H1 (cell line): ENCODE measurements around the gene IRF3. TPM values are rescaled to one million over a fixed set of nuclear protein-coding genes. Genes with fewer than 3 reads are reported as not detected.

Experiments
- CTCF ChIA-PET: fragments of 300-600 bp; sonication (Branson Sonifier 250); formaldehyde crosslinking; loops from one replicate; lab custom pipeline; 2021; ENCODE audit not compliant: partially characterized antibody; lab: Charles Lee
- POLR2A ChIA-PET: fragments of 300-600 bp; sonication (Branson Sonifier 250); formaldehyde crosslinking; loops from one replicate; lab custom pipeline; 2021; ENCODE audit warnings: inconsistent platforms; ENCODE audit not compliant: partially characterized antibody; lab: Charles Lee
- DNase-seq, 2 experiments: peaks; one replicate each; pipeline versions ENCODE4 v3.0.0 to v3.0.0-alpha.2; 2010 to 2022; ENCODE audit warnings: low spot score in 2 of 2, low read depth in 1 of 2, mixed read lengths in 1 of 2
- FAIRE-seq: peaks from 2 replicates; lab custom pipeline; 2011; peaks lifted over from hg19 to GRCh38; lab: Jason Lieb, UNC
- H2AFZ ChIP-seq: 2 replicates; pipeline ENCODE4 v1.8.1; 2012; ENCODE audit warnings: low read length, inconsistent platforms
- H2AK5ac ChIP-seq: 2 replicates; pipeline ENCODE4 v1.6.1; 2013; ENCODE audit warnings: low read depth, low read length
- H2BK120ac ChIP-seq: replicated peaks from 2 replicates; pipeline ENCODE3; 2013; ENCODE audit warnings: low read depth, low read length, inconsistent platforms
- H2BK12ac ChIP-seq: 2 replicates; pipeline ENCODE4 v1.6.1; 2013; ENCODE audit warnings: low read depth, low read length
- H2BK15ac ChIP-seq: 2 replicates; pipeline ENCODE4 v1.6.1; 2013; ENCODE audit warnings: low read length
- H2BK20ac ChIP-seq: 2 replicates; pipeline ENCODE4 v1.6.1; 2013; ENCODE audit warnings: low read length
- H2BK5ac ChIP-seq: 2 replicates; pipeline ENCODE4 v1.6.1; 2013; ENCODE audit warnings: low read depth, low read length
- H3K14ac ChIP-seq: 2 replicates; pipeline ENCODE4 v1.6.1; 2013; ENCODE audit warnings: inconsistent platforms; ENCODE audit not compliant: insufficient read length
- H3K18ac ChIP-seq: 2 replicates; pipeline ENCODE4 v1.6.1; 2013; ENCODE audit warnings: low read length; ENCODE audit errors: extremely low read depth
- H3K23ac ChIP-seq: 2 replicates; pipeline ENCODE4 v1.6.1; 2013; ENCODE audit warnings: inconsistent platforms; ENCODE audit not compliant: insufficient read length
- H3K23me2 ChIP-seq: 2 replicates; pipeline ENCODE4 v1.6.1; 2013; ENCODE audit warnings: low read depth, low read length
- H3K27ac ChIP-seq: 2 replicates; pipeline ENCODE4 v1.6.1; 2011; ENCODE audit warnings: low read depth, low read length, inconsistent platforms
- H3K27me3 ChIP-seq, 4 experiments: replicated peaks in 1 of 4; 1 replicate in 1 of 4; 2 replicates in 3 of 4; pipeline versions ENCODE4 v1.6.1 to v1.8.1; 2011 to 2013; ENCODE audit warnings: low read length in 3 of 4, mild to moderate bottlenecking in 3 of 4, inconsistent platforms in 2 of 4, mixed read lengths in 2 of 4, moderate library complexity in 1 of 4; ENCODE audit not compliant: control insufficient read depth in 3 of 4, insufficient read depth in 3 of 4; ENCODE audit errors: extremely low read depth in 1 of 4
- H3K36me3 ChIP-seq, 4 experiments: 2 replicates each; pipeline versions ENCODE4 v1.6.1 to v1.8.1; 2011 to 2013; ENCODE audit warnings: mild to moderate bottlenecking in 4 of 4, low read length in 3 of 4, moderate library complexity in 2 of 4, control low read depth in 1 of 4, inconsistent platforms in 1 of 4; ENCODE audit not compliant: insufficient read depth in 4 of 4, control insufficient read depth in 2 of 4
- H3K4ac ChIP-seq: replicated peaks from 2 replicates; pipeline ENCODE3; 2013; ENCODE audit warnings: low read length, low read depth, mixed read lengths, inconsistent platforms; ENCODE audit not compliant: insufficient read length
- H3K4me1 ChIP-seq, 4 experiments: replicated peaks in 1 of 4; 1 replicate in 1 of 4; 2 replicates in 3 of 4; pipeline versions ENCODE4 v1.6.1 to v1.8.1; 2011 to 2013; ENCODE audit warnings: low read length in 3 of 4, inconsistent platforms in 2 of 4, mixed read lengths in 1 of 4; ENCODE audit not compliant: insufficient read depth in 4 of 4, control insufficient read depth in 3 of 4
- H3K4me2 ChIP-seq, 2 experiments: 2 replicates each; pipeline versions ENCODE4 v1.6.1 to v1.8.1; 2011 to 2013; ENCODE audit warnings: low read depth in 2 of 2, low read length in 2 of 2, control low read depth in 1 of 2, inconsistent platforms in 1 of 2, mild to moderate bottlenecking in 1 of 2; ENCODE audit not compliant: insufficient read depth in 1 of 2
- H3K4me3 ChIP-seq, 4 experiments: fragments of 200-600, 300-600 bp in 1 of 4; sonication (generic), shearing (Covaris generic), sonication (Bioruptor Twin) in 1 of 4; 2 replicates each; pipeline versions ENCODE4 v1.5.1 to v1.8.1; 2011 to 2016; ENCODE audit warnings: low read length in 4 of 4, low read depth in 3 of 4, control low read depth in 2 of 4, inconsistent platforms in 2 of 4, mild to moderate bottlenecking in 2 of 4, mixed read lengths in 1 of 4, moderate library complexity in 1 of 4; ENCODE audit not compliant: insufficient read depth in 2 of 4; ENCODE audit errors: extremely low read depth in 1 of 4
- H3K56ac ChIP-seq: replicated peaks from 2 replicates; pipeline ENCODE3; 2013; ENCODE audit warnings: low read depth, mild to moderate bottlenecking, mixed read lengths, low read length, inconsistent platforms; ENCODE audit not compliant: insufficient read length
- H3K79me1 ChIP-seq: 2 replicates; pipeline ENCODE4 v1.6.1; 2013; ENCODE audit warnings: low read depth, low read length, control low read depth
- H3K79me2 ChIP-seq, 2 experiments: 2 replicates each; pipeline versions ENCODE4 v1.6.1 to v1.8.1; 2012 to 2013; ENCODE audit warnings: low read length in 2 of 2, mild to moderate bottlenecking in 2 of 2, inconsistent platforms in 1 of 2; ENCODE audit not compliant: insufficient read depth in 2 of 2, control insufficient read depth in 1 of 2
- H3K9ac ChIP-seq, 4 experiments: replicated peaks in 1 of 4; 1 replicate in 1 of 4; 2 replicates in 3 of 4; pipeline versions ENCODE4 v1.6.1 to v1.8.1; 2011 to 2013; ENCODE audit warnings: low read depth in 3 of 4, low read length in 3 of 4, control low read depth in 2 of 4, mild to moderate bottlenecking in 2 of 4, moderate library complexity in 2 of 4, inconsistent platforms in 1 of 4; ENCODE audit errors: extremely low read depth in 1 of 4
- H3K9me3 ChIP-seq, 2 experiments: 2 replicates each; pipeline versions ENCODE4 v1.6.1 to v1.8.1; 2012 to 2013; ENCODE audit warnings: mild to moderate bottlenecking in 2 of 2, moderate library complexity in 2 of 2, control low read depth in 1 of 2, inconsistent platforms in 1 of 2, low read depth in 1 of 2, low read length in 1 of 2, mixed read lengths in 1 of 2; ENCODE audit not compliant: insufficient read depth in 2 of 2
- H4K20me1 ChIP-seq, 2 experiments: replicated peaks in 1 of 2; 2 replicates each; pipeline versions ENCODE3 to v1.8.1; 2011 to 2013; ENCODE audit warnings: inconsistent platforms in 2 of 2, low read length in 2 of 2, mild to moderate bottlenecking in 1 of 2; ENCODE audit not compliant: insufficient read depth in 2 of 2, control insufficient read depth in 1 of 2
- H4K5ac ChIP-seq: 2 replicates; pipeline ENCODE4 v1.6.1; 2013; ENCODE audit warnings: low read length, low read depth, mixed read lengths, inconsistent platforms; ENCODE audit not compliant: insufficient read length
- H4K8ac ChIP-seq: 2 replicates; pipeline ENCODE4 v1.8.0; 2013; ENCODE audit warnings: mild to moderate bottlenecking, moderate library complexity, low read length, inconsistent platforms; ENCODE audit not compliant: insufficient read depth; ENCODE audit errors: extremely low read depth
- H4K91ac ChIP-seq: replicated peaks from 2 replicates; pipeline ENCODE3; 2013; ENCODE audit warnings: low read length, mixed read lengths, inconsistent platforms; ENCODE audit not compliant: insufficient read length
- ASH2L ChIP-seq: fragments of 200-600, 300-600 bp; sonication (generic); IDR thresholded peaks from one replicate; pipeline ENCODE4 v1.7.1; 2017; ENCODE audit warnings: low read length
- BCL11A ChIP-seq, 2 experiments: IDR thresholded peaks; one replicate each; pipeline ENCODE4 v1.6.1; 2011; ENCODE audit warnings: low read depth in 2 of 2, low read length in 2 of 2, mild to moderate bottlenecking in 2 of 2
- CHD1 ChIP-seq: IDR thresholded peaks from 2 replicates; pipeline ENCODE4 v1.6.1; 2012; ENCODE audit warnings: low read depth, low read length, improper control_type of control experiment
- EP300 ChIP-seq, 2 experiments: IDR thresholded peaks; 1 replicate in 1 of 2; 2 replicates in 1 of 2; pipeline ENCODE4 v1.6.1; 2011 to 2012; ENCODE audit warnings: low read depth in 2 of 2, low read length in 2 of 2, mild to moderate bottlenecking in 2 of 2, borderline replicate concordance in 1 of 2, inconsistent platforms in 1 of 2, moderate library complexity in 1 of 2
- FOSL1 ChIP-seq: IDR thresholded peaks from 2 replicates; pipeline ENCODE4 v1.6.1; 2011; ENCODE audit warnings: mild to moderate bottlenecking, low read depth, low read length, moderate library complexity; ENCODE audit not compliant: insufficient read depth
- JUN ChIP-seq: IDR thresholded peaks from 2 replicates; pipeline ENCODE4 v1.6.1; 2011; ENCODE audit warnings: low read depth, mild to moderate bottlenecking, improper control_type of control experiment, low read length
- KDM1A ChIP-seq: fragments of 200-600, 300-600 bp; sonication (generic); IDR thresholded peaks from 2 replicates; pipeline ENCODE4 v1.7.1; 2016; ENCODE audit warnings: mild to moderate bottlenecking, low read length, borderline replicate concordance
- SIN3A ChIP-seq, 2 experiments: IDR thresholded peaks in 1 of 2; conservative IDR thresholded peaks in 1 of 2; 2 replicates each; pipeline ENCODE4 v1.6.1; 2011 to 2012; ENCODE audit warnings: low read length in 2 of 2, improper control_type of control experiment in 1 of 2, low read depth in 1 of 2, mild to moderate bottlenecking in 1 of 2
- SP2 ChIP-seq: IDR thresholded peaks from 2 replicates; pipeline ENCODE4 v1.6.1; 2012; ENCODE audit warnings: mild to moderate bottlenecking, low read length, inconsistent platforms
- TCF12 ChIP-seq: IDR thresholded peaks from 2 replicates; pipeline ENCODE4 v1.6.1; 2011; ENCODE audit warnings: low read depth, mild to moderate bottlenecking, low read length
- WGBS, 2 experiments: shearing (Covaris generic) in 1 of 2; methylation state at CpG; one replicate each; pipeline versions ENCODE4 v1.1.6 to v1.1.7; 2013 to 2015; ENCODE audit warnings: low lambda C conversion rate in 2 of 2, mixed read lengths in 2 of 2, inconsistent platforms in 1 of 2, low coverage in 1 of 2, missing lambda C conversion rate in 1 of 2; ENCODE audit not compliant: insufficient replicate concordance in 2 of 2, insufficient coverage in 1 of 2, insufficient read length in 1 of 2; ENCODE audit errors: extremely low coverage in 1 of 2, missing lambda C conversion rate in 1 of 2; 5-methylcytosine and 5-hydroxymethylcytosine counted together
- polyA plus RNA-seq, 7 experiments: library from polyadenylated mRNA; depleted of rRNA in 3 of 7; stranded (reverse) in 5 of 7; unstranded in 2 of 7; fragments of >200 nt in 5 of 7; fragments of 200-250 nt in 2 of 7; gene quantifications; 1 replicate in 5 of 7; 2 replicates in 1 of 7; 4 replicates in 1 of 7; pipeline versions ENCODE4 v1.2.1 to v1.2.3, GENCODE V29; 2011 to 2013; ENCODE audit warnings: missing spikeins in 2 of 7, mixed read lengths in 2 of 7
- total RNA-seq: library from RNA; stranded (reverse); fragmentation: NEBNext Ultra II Directional; extraction: Animal tissue kit (Norgen Biotek cat#: 25700); gene quantifications from 2 replicates; pipeline ENCODE4 v1.2.1, GENCODE V29; 2021
- TF ChIP-seq, protein P1 (sequence below): IDR thresholded peaks from 2 replicates; pipeline ENCODE4 v1.6.1; 2012; ENCODE audit warnings: inconsistent platforms
- TF ChIP-seq, protein P2 (sequence below): IDR thresholded peaks from 2 replicates; pipeline ENCODE4 v1.6.1; 2011; ENCODE audit warnings: low read depth, mild to moderate bottlenecking, low read length; ENCODE audit not compliant: insufficient read depth

The IRF3 gene
- total and polyA plus RNA-seq, 2 of the 8 experiments (the other 6 are each of a cell fraction or from before 2014, with no cell fraction given) = 103 to 114 TPM

DNA sequence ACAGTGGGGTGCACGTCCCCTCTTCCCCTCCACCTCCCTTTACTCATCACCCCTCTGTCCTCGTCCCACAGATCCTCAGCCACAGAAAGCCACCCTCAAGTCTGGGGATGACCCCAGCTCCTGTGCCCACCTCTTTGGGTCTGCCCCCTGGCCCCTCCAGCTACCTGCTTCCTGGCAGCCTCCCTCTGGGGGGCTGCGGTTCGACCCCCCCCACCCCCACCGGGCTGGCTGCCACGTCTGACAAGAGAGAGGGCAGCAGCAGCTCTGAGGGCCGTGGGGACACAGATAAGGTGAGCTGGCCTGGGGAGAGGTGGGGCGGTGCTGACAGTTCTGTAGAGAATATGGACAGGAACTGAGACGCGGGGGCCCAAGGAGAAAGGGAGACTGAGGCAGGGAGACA lies 11.1 kb downstream of the IRF3 start:
- no peak overlapping the region for H3K9ac ChIP-seq
- H3K4me1 ChIP-seq = peaks cover 0 to 14% (median 5%) of the 10 kb centered on the region in 4 experiments; a peak in 4 of 7 replicates
- CTCF ChIA-PET = interaction anchor here (0.5 to 3.8 kb wide), 7 partner anchors 11 to 56 kb away, joined by 4 to 39 read pairs (median 5); partner anchors contain the start of genes ADM5, BCL2L12 and IRF3
- H3K27ac ChIP-seq = no peak overlapping the region
- DNase-seq = no peak
- no peak overlapping the region for H2AK5ac ChIP-seq
- no peak overlapping the region for H2BK12ac ChIP-seq
- H2BK20ac ChIP-seq = no peak overlapping the region
- POLR2A ChIA-PET = interaction anchor here (1.0 to 18.0 kb wide), 6 partner anchors 10 to 74 kb away, joined by 3 to 275 read pairs (median 22); partner anchors contain the start of genes ADM5, BCL2L12, IRF3 and NOSIP
- no peak overlapping the region for H4K91ac ChIP-seq
- H3K9me3 ChIP-seq = no peaks in the 10 kb centered on the region
- H4K8ac ChIP-seq = no peak overlapping the region
- no peak overlapping the region for H4K5ac ChIP-seq
- H3K4me3 ChIP-seq = no peak overlapping the region
- H4K20me1 ChIP-seq = peaks cover 6 to 17% of the 10 kb centered on the region in 2 experiments
- H3K4me2 ChIP-seq = no peak overlapping the region
- peaks cover 7% of the 10 kb centered on the region; the same call in 1 of the 2 replicates for H3K79me1 ChIP-seq
- 94% methylated on average over 8 of the region's 10 CpGs; no CpG with 5 or more reads in 1 of the 2 experiments for WGBS, 2 experiments
- H3K14ac ChIP-seq = no peak overlapping the region
- H3K23me2 ChIP-seq = no peaks in the 10 kb centered on the region
- TF ChIP-seq EP300 (IDR thresholded peaks at IDR 0.05; ENCODE audit: borderline replicate concordance in 1 of 2, low read depth in 2 of 2, low read length in 2 of 2) (no peak), FOSL1 (no peak), CHD1 (no peak), TCF12 (no peak), SIN3A (conservative IDR thresholded peaks at IDR 0.05 in 1 of 2, IDR thresholded peaks at IDR 0.05 in 1 of 2; ENCODE audit: low read depth in 1 of 2, low read length in 2 of 2) (no peak), ASH2L (no peak), JUN (no peak), KDM1A (no peak), BCL11A (IDR thresholded peaks at IDR 0.05; ENCODE audit: low read depth in 2 of 2, low read length in 2 of 2) (no peak), SP2 (no peak)
- TF ChIP-seq, protein P1, sequence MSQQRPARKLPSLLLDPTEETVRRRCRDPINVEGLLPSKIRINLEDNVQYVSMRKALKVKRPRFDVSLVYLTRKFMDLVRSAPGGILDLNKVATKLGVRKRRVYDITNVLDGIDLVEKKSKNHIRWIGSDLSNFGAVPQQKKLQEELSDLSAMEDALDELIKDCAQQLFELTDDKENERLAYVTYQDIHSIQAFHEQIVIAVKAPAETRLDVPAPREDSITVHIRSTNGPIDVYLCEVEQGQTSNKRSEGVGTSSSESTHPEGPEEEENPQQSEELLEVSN = no peak
- TF ChIP-seq, protein P2, sequence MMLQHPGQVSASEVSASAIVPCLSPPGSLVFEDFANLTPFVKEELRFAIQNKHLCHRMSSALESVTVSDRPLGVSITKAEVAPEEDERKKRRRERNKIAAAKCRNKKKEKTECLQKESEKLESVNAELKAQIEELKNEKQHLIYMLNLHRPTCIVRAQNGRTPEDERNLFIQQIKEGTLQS = no peak
- no peak for FAIRE-seq
- no peaks in the 10 kb centered on the region; a peak in 1 of 4 replicates for H3K79me2 ChIP-seq
- no peak overlapping the region for H3K4ac ChIP-seq
- H2BK5ac ChIP-seq = no peak overlapping the region
- no peak overlapping the region for H2BK15ac ChIP-seq
- no peaks in the 10 kb centered on the region for H3K27me3 ChIP-seq
- H3K36me3 ChIP-seq = peaks cover 15 to 75% (median 49%) of the 10 kb centered on the region in 4 experiments; a peak in 7 of 8 replicates
- H2AFZ ChIP-seq = no peak overlapping the region
- H3K56ac ChIP-seq = no peak overlapping the region
- no peak overlapping the region for H3K18ac ChIP-seq
- H3K23ac ChIP-seq = no peak overlapping the region
- H2BK120ac ChIP-seq = no peak overlapping the region
